SU-DHL-6 (cell line): ENCODE data around the gene EMILIN1.

ENCODE experiments used
- EZH2phosphoT487 ChIP-seq: fragments of 200-600 bp; sonication (generic), shearing (Covaris generic); conservative IDR thresholded peaks from 2 replicates; pipeline ENCODE4 v1.6.1; 2018; ENCODE audit warnings: mild to moderate bottlenecking, antibody characterized with exemption, low read length, moderate library complexity, mixed read lengths
- TF ChIP-seq, protein P1 (sequence below): fragments of 200-600 bp; sonication (generic); IDR thresholded peaks from one replicate; pipeline ENCODE4 v1.5.1; 2017; ENCODE audit warnings: antibody characterized with exemption, mild to moderate bottlenecking, low read length, moderate library complexity; ENCODE audit not compliant: insufficient read depth, poor library complexity, severe bottlenecking

- TF ChIP-seq, protein P1, sequence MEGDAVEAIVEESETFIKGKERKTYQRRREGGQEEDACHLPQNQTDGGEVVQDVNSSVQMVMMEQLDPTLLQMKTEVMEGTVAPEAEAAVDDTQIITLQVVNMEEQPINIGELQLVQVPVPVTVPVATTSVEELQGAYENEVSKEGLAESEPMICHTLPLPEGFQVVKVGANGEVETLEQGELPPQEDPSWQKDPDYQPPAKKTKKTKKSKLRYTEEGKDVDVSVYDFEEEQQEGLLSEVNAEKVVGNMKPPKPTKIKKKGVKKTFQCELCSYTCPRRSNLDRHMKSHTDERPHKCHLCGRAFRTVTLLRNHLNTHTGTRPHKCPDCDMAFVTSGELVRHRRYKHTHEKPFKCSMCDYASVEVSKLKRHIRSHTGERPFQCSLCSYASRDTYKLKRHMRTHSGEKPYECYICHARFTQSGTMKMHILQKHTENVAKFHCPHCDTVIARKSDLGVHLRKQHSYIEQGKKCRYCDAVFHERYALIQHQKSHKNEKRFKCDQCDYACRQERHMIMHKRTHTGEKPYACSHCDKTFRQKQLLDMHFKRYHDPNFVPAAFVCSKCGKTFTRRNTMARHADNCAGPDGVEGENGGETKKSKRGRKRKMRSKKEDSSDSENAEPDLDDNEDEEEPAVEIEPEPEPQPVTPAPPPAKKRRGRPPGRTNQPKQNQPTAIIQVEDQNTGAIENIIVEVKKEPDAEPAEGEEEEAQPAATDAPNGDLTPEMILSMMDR: no peak
- no peak for TF ChIP-seq EZH2phosphoT487
Observed at GRCh38 chr2:27077231-27077630, 1.2 kb upstream of the EMILIN1 start.
